GM19351 (cell line): Measurements from ENCODE around the gene CCL21.

Source experiments
- ATAC-seq: cut with Tn5 transposase; IDR thresholded peaks from one replicate; pipeline ENCODE4 v1.9.1; 2021; ENCODE audit warnings: mild to moderate bottlenecking, moderate library complexity; ENCODE audit not compliant: unreplicated experiment

The CCL21 gene

GRCh38 chr9:34709196-34709978, 549 bp downstream of the CCL21 start:
- ATAC-seq = no peak

DNA sequence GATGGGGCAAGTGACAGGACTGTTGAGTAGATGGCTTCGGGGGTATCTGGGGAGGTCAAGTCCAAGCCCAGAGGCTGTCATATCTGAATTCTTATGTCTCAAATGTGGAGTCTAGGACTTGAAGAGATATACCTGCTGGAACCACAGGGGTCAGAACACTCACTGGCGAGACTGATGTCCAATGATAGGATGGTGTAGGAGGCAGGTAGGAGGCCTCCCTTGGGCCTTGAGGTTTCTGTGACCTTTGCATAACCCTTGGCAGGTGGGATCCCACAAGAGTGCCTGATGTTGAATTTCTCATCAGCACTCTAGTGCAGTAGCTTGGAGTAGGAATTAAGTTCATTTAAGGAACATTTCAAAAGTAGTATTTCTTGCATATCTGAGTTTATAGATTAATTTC, 2.8 kb downstream of the CCL21 start:
- no peak for ATAC-seq

GRCh38 chr9:34701769-34702736, 7.9 kb downstream of the CCL21 start:
- peak; percentile 84 for ATAC-seq

DNA sequence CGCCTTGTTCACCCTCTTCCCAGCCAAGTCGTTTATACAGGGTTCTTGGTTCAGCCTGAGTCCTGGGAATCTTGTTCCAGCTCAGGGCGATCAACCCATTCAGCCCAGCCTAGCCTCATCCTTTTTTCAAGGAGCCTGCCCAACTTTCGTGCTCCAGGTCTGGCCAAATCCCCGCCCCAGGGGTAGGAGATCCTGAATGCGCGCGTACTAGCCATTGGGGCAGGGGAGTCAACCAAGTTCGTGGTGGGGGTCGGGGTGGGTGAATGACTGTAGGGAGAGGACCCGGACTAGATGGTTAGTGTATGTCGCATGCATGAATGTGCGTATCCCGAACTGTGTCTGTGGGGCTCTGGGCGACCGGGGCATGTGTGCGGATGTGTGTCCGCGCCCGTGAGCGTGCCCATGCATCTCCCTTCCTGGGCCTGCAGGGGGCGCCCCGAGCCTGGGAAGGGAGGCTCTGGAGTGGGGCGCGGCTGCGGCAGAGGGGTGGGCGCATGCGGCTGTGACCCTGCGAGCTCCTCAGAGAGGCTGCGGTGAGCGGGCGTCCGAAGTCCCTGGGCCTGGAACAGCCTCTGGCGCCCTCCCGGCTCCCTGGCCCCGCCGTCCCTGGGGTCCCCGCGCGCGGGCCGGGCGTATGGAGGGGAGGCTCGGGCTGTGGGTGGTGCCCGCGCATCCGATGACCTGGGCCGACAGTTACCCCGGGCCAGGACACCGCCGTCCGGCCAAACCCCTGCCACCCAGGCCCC, 8.7 kb downstream of the CCL21 start:
- ATAC-seq = no peak

DNA sequence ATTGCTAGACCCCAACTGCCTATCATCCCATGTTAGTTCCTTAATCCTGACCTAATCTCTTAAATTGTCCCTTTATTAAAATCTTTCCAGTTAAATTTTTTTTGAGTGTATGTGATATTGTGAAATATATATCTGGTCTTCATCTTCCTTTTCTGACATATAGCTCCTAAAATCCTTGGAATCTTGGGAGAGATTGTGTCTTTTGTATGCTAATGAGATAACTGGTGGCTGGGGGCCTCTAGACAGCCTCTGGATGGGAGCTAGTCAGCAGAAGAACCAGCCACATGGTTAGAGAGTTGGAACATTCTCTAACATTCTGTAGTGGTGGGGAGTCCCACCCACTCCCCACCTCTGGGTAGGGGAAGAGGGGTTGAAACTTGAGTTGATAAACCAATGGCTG, 15.1 kb downstream of the CCL21 start:
- ATAC-seq = no peak

DNA sequence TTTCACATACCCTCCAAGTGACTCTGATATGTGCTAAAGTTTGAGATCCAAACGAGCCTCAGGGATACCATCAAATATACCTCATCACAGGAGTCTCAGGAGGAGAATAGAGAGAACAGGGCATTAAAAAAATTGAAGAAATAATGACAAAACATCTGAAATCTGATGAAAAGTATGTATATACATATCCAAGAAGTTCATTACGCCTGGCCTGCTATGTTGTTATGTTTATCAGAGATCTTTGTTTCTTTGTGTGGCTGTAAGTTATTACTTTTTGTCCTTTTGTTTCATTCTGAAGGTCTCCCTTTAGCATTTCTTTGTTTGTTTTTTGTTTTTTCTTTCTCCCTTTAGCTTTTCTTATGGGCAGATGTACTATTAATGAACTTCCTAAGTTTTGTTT, 16.4 kb downstream of the CCL21 start:
- ATAC-seq = no peak

DNA sequence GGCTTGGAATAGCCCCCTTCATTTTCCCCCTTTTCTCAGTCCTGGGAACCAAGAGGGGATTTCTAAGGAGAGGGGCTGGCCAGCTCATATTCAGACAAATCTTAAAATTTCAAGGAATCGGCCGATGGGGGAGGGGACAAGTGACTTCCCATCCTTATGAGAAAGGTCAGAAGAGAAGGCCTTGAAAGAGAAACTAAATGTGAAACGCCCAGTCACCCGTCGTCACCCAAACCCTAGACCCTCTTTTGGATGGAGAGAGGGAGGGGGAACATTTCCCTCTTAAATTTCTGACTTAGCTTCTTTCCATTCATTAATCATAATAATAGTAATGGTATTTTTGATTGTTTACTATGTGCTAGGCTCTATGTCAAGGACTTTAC, 18.0 kb downstream of the CCL21 start:
- ATAC-seq = no peak

DNA sequence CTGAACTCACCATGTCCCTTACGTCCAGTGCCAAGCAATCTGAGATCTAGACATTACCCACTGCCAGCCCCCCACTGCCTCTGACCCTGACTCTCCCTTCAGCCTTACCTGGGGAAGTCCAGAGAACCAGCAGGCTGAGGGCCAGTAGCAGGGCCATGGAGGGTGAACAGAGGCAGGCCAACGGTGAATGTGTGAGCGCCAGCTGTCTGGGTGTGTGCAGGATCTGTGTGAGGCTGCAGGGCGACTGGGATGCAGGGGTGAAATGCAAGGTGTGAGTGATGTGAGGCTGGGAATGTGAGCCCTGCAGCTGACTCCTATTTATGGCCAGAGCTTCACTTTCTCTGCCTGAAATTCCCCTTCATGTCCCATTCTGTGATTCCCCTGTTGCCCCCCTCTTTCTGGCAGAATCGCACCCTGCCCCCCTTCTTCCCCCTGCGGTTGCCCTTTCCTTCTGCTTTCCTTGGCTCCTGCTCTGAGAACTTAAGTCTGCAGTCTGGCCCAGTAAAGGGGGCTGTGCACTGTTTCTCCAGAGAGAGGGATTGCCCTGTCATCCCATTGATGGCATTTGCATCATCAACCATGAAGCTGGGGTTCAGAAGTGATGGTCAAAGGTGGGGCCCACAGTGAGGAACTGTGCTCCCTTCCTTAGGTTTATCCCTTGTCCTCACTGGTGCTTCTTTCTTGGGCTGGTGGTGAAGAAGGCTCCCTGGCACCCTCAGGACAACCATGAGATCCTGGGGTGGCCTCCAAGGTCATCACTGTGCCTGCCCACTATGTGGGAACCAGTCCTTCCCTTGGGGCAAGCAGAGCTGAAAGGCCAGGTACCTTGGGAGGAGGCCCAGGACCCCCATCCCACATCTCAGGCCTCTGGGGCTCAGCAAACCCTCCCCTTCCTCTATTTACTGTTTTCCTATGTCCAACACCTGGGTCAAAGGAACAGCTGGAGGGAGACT, 18.7 kb downstream of the CCL21 start, which contains the start of gene CCL19:
TSS of gene CCL19 (minus strand) at position 294 of the 953 bp plus-strand sequence. CDS start at position 157, 137 bp downstream.
- no peak for ATAC-seq

DNA sequence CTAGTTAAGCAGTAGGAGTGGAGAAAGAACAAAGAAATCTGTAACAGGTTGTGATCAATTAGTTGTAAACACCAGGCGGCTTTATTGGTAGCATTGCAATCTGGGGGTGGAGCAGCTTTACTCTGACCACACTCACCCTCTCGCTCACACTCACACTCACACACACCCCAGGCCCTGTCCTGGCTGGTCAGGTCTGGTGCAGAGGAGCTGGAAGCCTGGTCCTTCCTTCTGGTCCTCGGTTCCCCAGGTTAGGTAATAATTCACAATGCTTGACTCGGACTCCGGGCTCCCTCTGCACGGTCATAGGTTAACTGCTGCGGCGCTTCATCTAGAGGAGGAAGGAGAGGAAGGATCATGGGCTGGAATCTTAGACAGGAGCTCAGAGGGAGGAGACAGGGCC, 20.4 kb downstream of the CCL21 start:
- ATAC-seq = no peak

DNA sequence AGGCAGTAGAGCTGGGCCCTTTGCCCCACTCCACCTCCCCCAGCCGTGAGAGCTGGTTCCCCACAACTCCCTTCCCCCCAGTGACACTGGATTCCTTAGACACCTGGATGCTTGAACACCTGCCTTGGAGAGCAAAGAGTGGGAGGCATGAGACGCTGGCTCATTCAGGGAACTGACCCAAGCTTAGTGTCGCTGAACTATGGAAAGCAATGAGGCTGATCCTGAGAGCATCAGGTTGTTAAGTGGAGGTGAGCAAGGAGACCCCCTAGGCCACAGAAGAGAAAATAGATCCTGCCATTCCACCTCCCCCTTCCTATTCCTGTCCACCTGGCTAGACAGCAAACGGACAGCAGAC, 20.8 kb downstream of the CCL21 start:
- ATAC-seq = no peak

- no peak for ATAC-seq
These were observed 21.4 kb downstream of the CCL21 start for GRCh38 chr9:34688329-34689115.

GRCh38 chr9:34687276-34688030, 22.5 kb downstream of the CCL21 start:
- ATAC-seq = no peak

DNA sequence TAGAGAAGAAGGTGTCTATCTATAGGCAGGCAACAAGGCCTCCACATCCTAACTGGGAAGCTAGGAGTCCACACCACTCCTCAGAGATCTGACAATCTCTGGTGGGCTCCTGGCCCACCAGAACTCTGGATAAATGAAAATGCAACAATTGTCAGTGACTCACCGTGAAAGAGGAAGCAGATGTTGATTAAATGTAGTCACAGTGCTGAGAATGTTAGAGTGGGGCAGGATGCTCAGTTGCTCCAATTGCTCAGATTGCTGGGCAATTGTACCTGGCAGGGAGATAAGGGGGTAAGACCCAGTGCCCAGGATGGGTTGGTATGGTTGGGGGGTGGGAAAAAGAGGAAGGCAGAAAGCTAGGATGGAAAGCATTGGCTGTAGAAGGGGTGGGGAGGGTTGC, 23.2 kb downstream of the CCL21 start:
- ATAC-seq = no peak

DNA sequence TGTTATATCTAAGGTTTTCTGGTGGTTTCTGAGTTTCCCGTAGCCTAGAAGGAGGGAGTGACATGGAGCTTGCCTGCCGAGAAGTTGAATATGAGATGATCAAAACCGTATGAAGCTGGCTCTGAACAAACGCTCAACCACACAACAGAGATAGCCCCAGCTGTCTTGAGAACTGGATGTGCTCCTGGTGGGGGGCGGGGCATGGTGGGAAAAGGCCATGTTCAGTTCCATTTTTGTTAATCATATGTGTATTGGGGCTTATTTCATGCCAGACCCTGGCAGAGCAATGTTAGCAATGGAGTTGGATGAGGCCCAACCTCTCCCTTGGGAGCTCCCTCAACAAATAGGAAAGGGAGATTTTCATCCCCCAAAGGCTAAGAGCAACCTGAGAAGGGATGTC, 23.7 kb downstream of the CCL21 start:
- ATAC-seq = no peak

DNA sequence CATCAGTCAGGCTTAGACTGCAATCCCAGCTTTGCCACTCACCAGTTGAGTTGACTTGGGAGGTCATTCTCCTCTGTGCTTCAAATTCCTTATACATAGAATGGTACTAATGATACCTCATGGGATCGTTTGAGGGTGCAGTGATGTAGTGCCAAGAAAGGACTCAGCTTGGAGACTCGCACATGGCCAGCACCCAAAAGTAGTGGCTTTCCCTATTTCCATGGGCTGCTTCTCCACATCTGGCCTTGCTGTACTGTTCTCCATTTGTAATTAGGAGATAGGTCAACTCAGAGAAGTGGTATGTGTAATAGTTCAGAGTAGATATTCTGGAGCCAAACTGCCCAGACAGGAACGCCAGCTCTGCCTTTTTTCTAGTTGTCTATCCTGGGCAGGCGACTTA, 24.3 kb downstream of the CCL21 start:
- ATAC-seq = no peak

- ATAC-seq = no peak
These were observed 25.1 kb downstream of the CCL21 start for GRCh38 chr9:34684816-34685215.

DNA sequence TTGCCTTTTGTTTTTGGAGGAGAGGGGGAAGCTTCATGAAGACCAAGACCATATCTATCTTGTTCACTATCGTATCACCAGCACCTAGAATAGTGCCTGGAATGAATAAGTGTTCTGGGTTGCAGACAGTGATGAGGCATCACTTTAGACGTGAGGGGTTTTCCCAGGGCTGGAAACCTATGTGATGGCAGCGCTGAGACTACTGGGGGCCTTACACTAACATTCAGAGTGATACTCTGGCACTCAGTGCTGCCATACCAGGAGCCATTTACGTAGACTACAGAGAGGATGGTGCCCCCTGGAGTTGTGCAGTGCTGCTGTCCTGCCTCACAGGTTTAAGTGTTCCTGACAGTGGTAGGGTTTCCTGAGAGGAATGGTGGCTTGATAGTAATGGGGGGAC, 25.8 kb downstream of the CCL21 start:
- ATAC-seq = no peak

DNA sequence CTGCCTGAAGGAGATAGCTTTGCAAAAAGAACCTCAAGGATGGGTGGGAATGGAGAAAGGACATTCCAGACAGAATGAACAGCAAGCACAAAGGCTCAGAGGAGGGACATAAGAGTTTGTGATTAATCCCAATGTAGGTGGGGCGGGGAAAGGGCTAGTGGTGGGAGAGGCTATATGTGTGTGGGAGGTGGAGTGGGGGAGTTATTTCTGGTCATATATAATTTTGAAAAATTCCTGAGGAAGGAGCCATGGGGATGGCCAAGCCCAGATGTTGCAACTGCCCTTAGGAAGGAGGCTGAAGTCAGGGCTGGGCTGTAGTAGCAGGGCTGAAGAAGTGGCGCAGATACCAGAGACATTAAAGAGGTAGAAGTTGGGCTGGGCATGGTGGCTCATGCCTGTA, 34.1 kb downstream of the CCL21 start:
- no peak for ATAC-seq
